Caki2 (cell line): ENCODE data around the gene PCDH7. TPM values are rescaled to one million over a fixed set of nuclear protein-coding genes. Genes with fewer than 3 reads are reported as not detected.
A peak's percentile ranks its signal among the peaks of the same experiment; 100 is the strongest.

Source experiments
- DNase-seq: peaks from one replicate; pipeline ENCODE4 v3.0.0-alpha.2; 2015; ENCODE audit warnings: low read depth
- in situ Hi-C: cut with HindIII; loops from 2 replicates; pipeline ENCODE4 v1.10.0; 2016; ENCODE audit warnings: low sequenced_read_pairs, low pct_unique_long_range_greater_than_20kb, mixed read lengths
- total RNA-seq: library from RNA; depleted of rRNA; stranded (reverse); fragments of >200 nt; shearing (Covaris generic); gene quantifications from 2 replicates; pipeline ENCODE4 v1.2.3, GENCODE V29; 2014; ENCODE audit warnings: low replicate concordance

The PCDH7 gene
- total RNA-seq, 1 experiment from 2014 or later: 39.9 TPM

GRCh38 chr4:30770049-30770549 lies 49.9 kb downstream of the PCDH7 start:
- in situ Hi-C loops: no loop called here
- peak; percentile 19 for DNase-seq

- no peak for DNase-seq
- in situ Hi-C loops: no loop called here
Measured at GRCh38 chr4:30770812-30771211, 50.6 kb downstream of the PCDH7 start.

- in situ Hi-C loops: no loop called here
- no peak for DNase-seq
Measured at GRCh38 chr4:30776451-30776850, 56.3 kb downstream of the PCDH7 start.

GRCh38 chr4:30776921-30777415 lies 56.8 kb downstream of the PCDH7 start:
- no peak for DNase-seq
- in situ Hi-C loops: no loop called here
